Esophagus squamous epithelium (tissue), 5 donors: Measurements from ENCODE around the gene ERC2. TPM values are rescaled to one million over a fixed set of nuclear protein-coding genes. Genes with fewer than 3 reads are reported as not detected.

ENCODE experiments used
- DNase-seq: peaks from one replicate; lab custom pipeline; 2025; lab: John Stamatoyannopoulos, UW
- H3K27ac ChIP-seq, 4 donors: fragments of 200-600 bp; sonication (generic); one replicate each; pipeline ENCODE4 v1.5.1; 2016 to 2019; ENCODE audit warnings: mild to moderate bottlenecking in 1 of 4
- H3K27me3 ChIP-seq, 4 donors: fragments of 200-600 bp; sonication (generic); 1 replicate in 3 of 4; 2 replicates in 1 of 4; pipeline versions ENCODE4 v1.5.1 to v1.6.0; 2017 to 2021; ENCODE audit warnings: antibody characterized with exemption in 1 of 4
- H3K36me3 ChIP-seq, 3 donors: fragments of 200-600 bp; sonication (generic); one replicate each; pipeline ENCODE4 v1.5.1; 2016 to 2019
- H3K4me1 ChIP-seq, 3 donors: fragments of 200-600 bp; sonication (generic); one replicate each; pipeline ENCODE4 v1.5.1; 2017 to 2019
- H3K4me3 ChIP-seq, 4 donors: fragments of 200-600 bp; sonication (generic); 1 replicate in 3 of 4; 2 replicates in 1 of 4; pipeline ENCODE4 v1.5.1; 2016 to 2019; ENCODE audit warnings: mild to moderate bottlenecking in 2 of 4, moderate library complexity in 1 of 4
- H3K9me3 ChIP-seq, 3 donors: fragments of 200-600 bp; sonication (generic); one replicate each; pipeline ENCODE4 v1.5.1; 2016 to 2019
- CTCF ChIP-seq, 6 experiments: fragments of 450-650 bp in 4 of 6; fragments of 200-600 bp in 2 of 6; sonication (generic) in 2 of 6; IDR thresholded peaks; one replicate each; pipeline ENCODE4 v1.5.1; 2016 to 2019; ENCODE audit warnings: antibody characterized with exemption in 6 of 6, mild to moderate bottlenecking in 4 of 6, moderate library complexity in 4 of 6
- POLR2A ChIP-seq, 4 donors: fragments of 450-650 bp; IDR thresholded peaks; one replicate each; pipeline ENCODE4 v1.6.1; 2017; ENCODE audit warnings: antibody characterized with exemption in 4 of 4, mild to moderate bottlenecking in 4 of 4, moderate library complexity in 3 of 4
- WGBS, 2 donors: methylation state at CpG; one replicate each; pipeline ENCODE4 v1.1.5; 2018; 5-methylcytosine and 5-hydroxymethylcytosine counted together
- intact Hi-C: fragments of 100-400 bp; cut with DNase I; formaldehyde crosslinking; loops from one replicate; pipeline ENCODE4 v1.15.0; 2022
- total RNA-seq, 4 donors: library from RNA; depleted of rRNA; stranded (reverse); fragments of >200 nt; gene quantifications; one replicate each; pipeline ENCODE4 v1.1.0, GENCODE V29; 2016
- donor health status: DM: yes; HTN: yes; CAD: no.

Gene ERC2
- total RNA-seq, 4 donors from 2014 or later, result 0.12 to 1.9 (median 0.86) TPM

- no peak overlapping the region for H3K27ac ChIP-seq
- no peak overlapping the region for H3K4me3 ChIP-seq
- DNase-seq, result no peak
- intact Hi-C loops, result no loop called here
- H3K9me3 ChIP-seq, result no peaks in the 10 kb centered on the region
- no peaks in the 10 kb centered on the region for H3K4me1 ChIP-seq
- 71 to 75% methylated on average over 2 of the region's 2 CpGs for WGBS, 2 donors
- no peaks in the 10 kb centered on the region for H3K27me3 ChIP-seq
- no peaks in the 10 kb centered on the region for H3K36me3 ChIP-seq
- TF ChIP-seq POLR2A (IDR thresholded peaks at IDR 0.05), result no peak
- no peak for TF ChIP-seq CTCF (IDR thresholded peaks at IDR 0.05)
Measured at GRCh38 chr3:55801676-55802075, 666.6 kb downstream of the ERC2 start.

GRCh38 chr3:55801068-55801467 is 667.2 kb downstream of the ERC2 start:
- no peak for DNase-seq
- TF ChIP-seq CTCF (IDR thresholded peaks at IDR 0.05) (no peak), POLR2A (IDR thresholded peaks at IDR 0.05) (no peak)
- intact Hi-C loops, result no loop called here
- Histone ChIP-seq H3K36me3 (no peaks in the 10 kb centered on the region), H3K27ac (no peak overlapping the region), H3K9me3 (no peaks in the 10 kb centered on the region), H3K4me1 (peaks cover 0 to 5% (median 0%) of the 10 kb centered on the region in 3 donors), H3K27me3 (no peaks in the 10 kb centered on the region), H3K4me3 (no peak overlapping the region)
- WGBS, 2 donors, result 29 to 50% methylated on average over 3 of the region's 3 CpGs

- intact Hi-C loops, result no loop called here
- H3K4me3 ChIP-seq, result no peak overlapping the region
- H3K4me1 ChIP-seq, result peaks cover 0 to 5% (median 0%) of the 10 kb centered on the region in 3 donors
- no peaks in the 10 kb centered on the region for H3K36me3 ChIP-seq
- no peaks in the 10 kb centered on the region for H3K9me3 ChIP-seq
- WGBS, 2 donors, result 88% methylated on average over 1 of the region's 1 CpG
- H3K27me3 ChIP-seq, result no peaks in the 10 kb centered on the region
- TF ChIP-seq POLR2A (IDR thresholded peaks at IDR 0.05) (no peak), CTCF (IDR thresholded peaks at IDR 0.05) (no peak)
- H3K27ac ChIP-seq, result no peak overlapping the region
- DNase-seq, result no peak
Measured at GRCh38 chr3:55797775-55798174, 670.5 kb downstream of the ERC2 start.

GRCh38 chr3:55797084-55797483 is 671.2 kb downstream of the ERC2 start:
- no peaks in the 10 kb centered on the region for H3K27me3 ChIP-seq
- 69 to 80% methylated on average over 1 of the region's 1 CpG for WGBS, 2 donors
- H3K27ac ChIP-seq, result no peak overlapping the region
- H3K4me1 ChIP-seq, result peaks cover 0 to 5% (median 0%) of the 10 kb centered on the region in 3 donors
- H3K4me3 ChIP-seq, result no peak overlapping the region
- no peaks in the 10 kb centered on the region for H3K36me3 ChIP-seq
- intact Hi-C loops, result no loop called here
- DNase-seq, result no peak
- no peaks in the 10 kb centered on the region for H3K9me3 ChIP-seq
- TF ChIP-seq CTCF (IDR thresholded peaks at IDR 0.05) (no peak), POLR2A (IDR thresholded peaks at IDR 0.05) (no peak)

- intact Hi-C loops, result no loop called here
- H3K27ac ChIP-seq, result no peak overlapping the region
Measured at GRCh38 chr3:55796533-55796932, 671.7 kb downstream of the ERC2 start.

More at GRCh38 chr3:55796533-55796932, 671.7 kb downstream of the ERC2 start:
- no peak for TF ChIP-seq POLR2A (IDR thresholded peaks at IDR 0.05)
- TF ChIP-seq CTCF (IDR thresholded peaks at IDR 0.05), result no peak
- WGBS, 2 donors, result 60 to 65% methylated on average over 5 of the region's 5 CpGs
- Histone ChIP-seq H3K36me3 (no peaks in the 10 kb centered on the region), H3K9me3 (no peaks in the 10 kb centered on the region), H3K27me3 (no peaks in the 10 kb centered on the region), H3K4me1 (peaks cover 0 to 5% (median 0%) of the 10 kb centered on the region in 3 donors), H3K4me3 (no peak overlapping the region)
- DNase-seq, result no peak
